ENCODE results near the gene ATG10.

DNA sequence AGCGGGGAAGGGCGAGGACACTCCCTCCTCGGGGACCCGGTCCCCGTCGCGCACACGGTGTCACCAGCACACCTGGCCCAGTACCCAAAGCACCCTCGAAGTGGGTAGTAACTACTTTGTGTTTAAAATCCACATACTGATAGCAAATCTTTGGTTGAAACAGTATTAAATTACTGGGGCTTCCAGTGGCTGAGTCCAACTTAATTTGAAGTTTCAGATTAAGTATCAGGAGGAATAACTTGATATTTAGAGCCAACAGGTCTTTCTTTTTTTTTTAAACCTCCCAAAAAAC lies 615 bp downstream of the ATG10 start:
- TF ChIP-seq, protein P1, sequence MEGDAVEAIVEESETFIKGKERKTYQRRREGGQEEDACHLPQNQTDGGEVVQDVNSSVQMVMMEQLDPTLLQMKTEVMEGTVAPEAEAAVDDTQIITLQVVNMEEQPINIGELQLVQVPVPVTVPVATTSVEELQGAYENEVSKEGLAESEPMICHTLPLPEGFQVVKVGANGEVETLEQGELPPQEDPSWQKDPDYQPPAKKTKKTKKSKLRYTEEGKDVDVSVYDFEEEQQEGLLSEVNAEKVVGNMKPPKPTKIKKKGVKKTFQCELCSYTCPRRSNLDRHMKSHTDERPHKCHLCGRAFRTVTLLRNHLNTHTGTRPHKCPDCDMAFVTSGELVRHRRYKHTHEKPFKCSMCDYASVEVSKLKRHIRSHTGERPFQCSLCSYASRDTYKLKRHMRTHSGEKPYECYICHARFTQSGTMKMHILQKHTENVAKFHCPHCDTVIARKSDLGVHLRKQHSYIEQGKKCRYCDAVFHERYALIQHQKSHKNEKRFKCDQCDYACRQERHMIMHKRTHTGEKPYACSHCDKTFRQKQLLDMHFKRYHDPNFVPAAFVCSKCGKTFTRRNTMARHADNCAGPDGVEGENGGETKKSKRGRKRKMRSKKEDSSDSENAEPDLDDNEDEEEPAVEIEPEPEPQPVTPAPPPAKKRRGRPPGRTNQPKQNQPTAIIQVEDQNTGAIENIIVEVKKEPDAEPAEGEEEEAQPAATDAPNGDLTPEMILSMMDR (IDR thresholded peaks at IDR 0.05) = no peak
- no peak for TF ChIP-seq POLR2A (IDR thresholded peaks at IDR 0.05)
- TF ChIP-seq POLR2AphosphoS5 (IDR thresholded peaks at IDR 0.05) = no peak

All from gastroesophageal sphincter (tissue), 3 donors.